Measurements from ENCODE around the gene R3HDM4. TPM values are rescaled to one million over a fixed set of nuclear protein-coding genes. Genes with fewer than 3 reads are reported as not detected.
"Not testable (repeated sequence)": the region's sequence is repeated elsewhere in the genome, so short reads cannot be mapped to it uniquely, and the experiment has no call there.

R3HDM4 gene
- total RNA-seq: 28.7 TPM

DNA sequence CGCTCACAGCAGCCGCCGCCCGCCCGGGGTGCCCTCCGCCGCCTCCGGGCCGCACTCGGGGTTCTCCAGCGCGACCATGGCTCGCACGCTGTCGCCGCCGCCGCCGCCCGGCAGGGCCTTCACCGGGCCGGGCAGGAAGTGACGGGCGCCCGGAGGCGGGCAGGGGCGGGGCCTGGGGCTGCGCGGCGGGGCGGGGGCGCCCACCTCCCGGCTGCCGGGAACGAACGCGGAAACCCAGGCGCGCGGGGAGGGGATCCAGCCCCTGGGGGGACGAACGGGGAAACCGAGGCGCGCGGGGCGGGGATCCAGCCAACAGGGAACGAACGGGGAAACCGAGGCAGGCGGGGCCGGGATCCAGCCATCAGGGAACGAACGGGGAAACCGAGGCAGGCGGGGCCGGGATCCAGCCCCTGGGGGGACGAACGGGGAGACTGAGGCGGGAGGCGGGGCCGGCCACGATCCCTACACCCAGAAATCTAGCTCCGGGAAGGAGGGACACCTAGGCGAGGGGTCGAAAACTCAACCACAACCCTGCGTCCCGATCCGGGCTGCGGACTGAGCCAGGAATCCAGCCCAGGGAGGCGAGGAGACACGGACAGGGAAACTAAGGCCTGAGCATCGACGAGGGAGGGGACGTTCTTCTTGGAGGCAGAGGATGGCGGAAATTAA lies at the start of gene R3HDM4:
TSS of gene R3HDM4 (minus strand) at position 140 of the 669 bp plus-strand sequence. CDS start at position 78, 62 bp downstream.
- peak; percentile 28 for DNase-seq

DNA sequence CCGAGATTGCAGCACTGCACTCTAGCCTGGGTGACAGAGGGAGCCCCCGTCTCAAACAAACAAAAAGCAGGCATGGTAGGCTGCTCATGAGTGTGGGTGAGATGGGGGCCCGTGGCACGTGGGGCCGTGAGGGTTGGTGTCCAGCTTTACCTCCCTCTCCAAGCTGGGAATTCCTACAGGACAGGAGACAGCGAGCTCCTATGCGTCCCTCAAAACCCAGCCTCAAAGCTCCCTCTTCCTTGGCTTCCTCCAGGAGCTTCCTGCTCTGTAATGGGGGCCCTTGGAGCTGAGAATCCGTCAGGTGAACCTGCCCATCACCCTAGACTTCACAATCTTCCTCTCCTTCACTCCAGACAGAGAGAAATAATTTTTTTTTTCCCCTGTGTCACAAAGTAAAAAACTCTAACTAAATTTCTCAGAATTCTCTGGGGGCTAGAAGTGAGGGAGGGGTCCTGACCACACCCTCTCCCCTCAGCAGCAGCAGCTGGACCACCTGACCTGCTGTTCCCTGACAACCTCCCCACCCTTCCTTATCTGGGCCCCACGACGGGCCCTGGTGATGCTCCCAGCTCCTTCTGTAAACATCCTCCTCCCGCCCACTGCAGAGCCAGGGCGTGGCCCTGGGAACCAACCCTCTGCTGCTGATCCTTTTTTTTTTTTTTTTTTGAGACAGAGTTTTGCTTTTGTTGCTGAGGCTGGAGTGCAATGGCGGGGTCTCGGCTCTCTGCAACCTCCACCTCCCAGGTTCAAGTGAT lies 49.0 kb upstream of the R3HDM4 start:
- DNase-seq: no peak

DNA sequence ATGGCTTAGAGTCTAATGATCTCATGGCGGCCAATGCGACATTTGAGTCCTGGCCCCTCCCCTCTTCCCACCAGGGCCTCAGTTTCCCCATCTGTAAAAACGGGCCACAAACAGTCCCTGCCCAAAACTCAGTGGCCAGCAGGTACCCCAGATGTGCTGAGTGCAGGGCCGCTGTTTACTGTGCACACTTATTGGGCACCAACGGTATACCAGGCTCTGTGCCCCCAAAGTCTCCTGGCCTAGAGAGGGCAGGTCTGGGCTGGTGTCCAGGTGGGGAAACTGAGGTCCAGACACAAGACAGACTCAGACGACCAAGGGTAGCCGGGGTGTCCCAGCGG lies 47.6 kb upstream of the R3HDM4 start:
- no peak for DNase-seq

DNA sequence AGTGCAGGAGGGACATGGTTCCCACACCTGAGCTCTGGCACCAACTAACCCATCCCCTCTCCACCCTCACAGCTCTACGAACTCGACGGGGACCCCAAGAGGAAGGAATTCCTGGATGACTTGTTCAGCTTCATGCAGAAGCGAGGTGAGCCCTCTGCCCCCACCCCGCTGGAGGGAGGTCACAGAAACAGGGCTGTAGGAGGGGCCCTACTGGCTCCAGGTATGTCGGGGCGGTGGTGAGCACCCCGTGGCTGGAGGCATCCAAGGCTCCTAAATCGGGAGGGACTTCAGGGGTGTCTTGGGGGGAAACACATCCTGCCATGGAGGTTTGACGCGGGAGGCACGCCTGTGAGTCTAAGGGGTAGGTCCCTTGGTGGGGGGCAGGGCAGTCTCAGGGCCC lies 47.0 kb upstream of the R3HDM4 start:
- no peak for DNase-seq

DNA sequence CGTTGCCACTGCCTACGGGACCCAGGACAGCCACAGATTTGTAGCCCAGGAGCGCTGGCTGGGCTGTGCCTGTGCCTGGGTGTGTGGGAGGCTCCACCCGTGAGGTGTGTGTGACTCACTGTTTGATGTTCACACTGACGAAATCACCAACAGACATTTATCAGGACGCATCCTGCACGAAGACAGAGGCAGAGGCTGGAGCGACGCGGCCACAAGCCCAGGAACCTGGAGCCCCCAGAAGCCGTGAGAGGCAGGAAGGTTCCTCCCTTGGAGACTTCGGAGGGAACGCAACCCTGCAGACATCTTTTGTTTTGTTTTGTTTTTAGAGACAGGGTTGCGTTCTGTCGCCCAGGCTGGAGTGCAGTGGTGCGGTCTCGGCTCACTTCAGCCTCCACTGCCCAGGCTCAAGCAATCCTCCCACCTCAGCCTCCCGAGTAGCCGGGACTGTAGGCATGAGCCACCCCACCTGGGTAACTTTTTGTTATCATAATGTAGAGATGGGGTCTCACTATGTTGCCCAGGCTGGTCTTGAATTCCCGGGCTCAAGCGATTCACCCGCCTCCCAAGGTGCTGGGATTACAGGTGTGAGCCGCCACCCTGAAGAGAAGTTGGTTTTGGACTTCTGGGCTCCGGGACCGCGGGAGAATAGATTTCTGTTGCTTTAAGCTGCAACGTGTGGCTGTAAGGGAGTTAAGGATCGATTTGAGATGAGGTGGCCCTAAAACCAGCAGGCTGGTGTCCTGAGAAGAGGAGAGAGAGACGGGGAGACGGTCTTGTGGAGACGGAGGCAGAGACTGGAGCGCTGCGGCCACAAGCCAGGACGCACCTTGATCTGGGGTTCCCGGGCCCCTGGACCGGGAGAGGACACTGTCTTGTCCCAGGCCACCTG lies 46.2 kb upstream of the R3HDM4 start:
- DNase-seq: no peak

DNA sequence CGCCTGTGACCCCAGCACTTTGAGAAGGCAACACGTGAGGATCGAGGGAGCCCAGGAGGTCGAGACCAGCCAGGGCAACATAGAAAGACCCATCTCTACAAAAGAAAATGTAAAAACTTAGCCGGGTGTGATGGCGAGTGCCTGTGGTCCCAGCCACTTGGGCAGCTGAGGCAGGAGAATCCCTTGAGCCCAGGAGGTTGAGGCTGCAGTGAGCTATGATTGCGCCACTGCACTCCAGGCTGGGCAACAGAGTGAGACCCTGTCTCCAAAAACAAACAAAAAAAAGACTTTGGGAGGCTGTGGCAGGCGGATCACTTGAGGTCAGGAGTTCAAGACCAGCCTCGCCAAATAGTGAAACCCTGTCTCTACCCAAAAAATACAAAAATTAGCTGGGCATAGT lies 44.6 kb upstream of the R3HDM4 start:
- DNase-seq: not testable (repeated sequence)

DNA sequence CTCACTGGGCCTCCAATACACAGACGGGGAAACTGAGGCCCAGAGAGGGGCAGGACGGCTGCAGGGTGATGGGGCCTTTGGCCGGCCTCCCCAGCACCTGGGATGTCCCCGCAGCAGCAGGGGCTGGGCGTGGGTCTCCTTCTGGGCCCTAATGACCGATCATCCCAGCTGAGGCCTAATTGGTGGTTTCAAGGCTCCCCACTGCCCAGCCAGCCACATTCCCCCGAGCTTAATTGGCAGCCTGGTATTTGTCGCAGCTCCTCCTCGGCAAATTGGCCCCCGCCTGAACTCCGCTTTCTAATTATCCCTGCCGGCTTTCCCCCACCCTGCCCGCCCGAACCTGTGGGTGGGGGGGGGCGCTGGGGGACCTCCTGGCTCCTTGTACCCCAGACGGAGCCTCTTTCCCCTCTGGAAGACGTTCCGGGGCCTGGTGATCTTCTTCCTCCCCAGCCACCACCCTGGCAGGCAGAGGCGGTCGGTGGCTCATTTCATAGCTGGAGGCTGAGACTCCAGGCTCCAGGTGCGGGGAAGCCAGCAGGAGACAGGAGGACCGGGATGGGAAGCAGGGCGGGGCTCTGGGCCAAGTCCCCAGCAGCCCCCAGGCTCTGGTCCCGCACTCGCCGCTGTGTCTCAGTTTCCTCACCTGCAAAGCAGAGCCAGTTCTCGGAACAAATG lies 43.9 kb upstream of the R3HDM4 start:
- no peak for DNase-seq

DNA sequence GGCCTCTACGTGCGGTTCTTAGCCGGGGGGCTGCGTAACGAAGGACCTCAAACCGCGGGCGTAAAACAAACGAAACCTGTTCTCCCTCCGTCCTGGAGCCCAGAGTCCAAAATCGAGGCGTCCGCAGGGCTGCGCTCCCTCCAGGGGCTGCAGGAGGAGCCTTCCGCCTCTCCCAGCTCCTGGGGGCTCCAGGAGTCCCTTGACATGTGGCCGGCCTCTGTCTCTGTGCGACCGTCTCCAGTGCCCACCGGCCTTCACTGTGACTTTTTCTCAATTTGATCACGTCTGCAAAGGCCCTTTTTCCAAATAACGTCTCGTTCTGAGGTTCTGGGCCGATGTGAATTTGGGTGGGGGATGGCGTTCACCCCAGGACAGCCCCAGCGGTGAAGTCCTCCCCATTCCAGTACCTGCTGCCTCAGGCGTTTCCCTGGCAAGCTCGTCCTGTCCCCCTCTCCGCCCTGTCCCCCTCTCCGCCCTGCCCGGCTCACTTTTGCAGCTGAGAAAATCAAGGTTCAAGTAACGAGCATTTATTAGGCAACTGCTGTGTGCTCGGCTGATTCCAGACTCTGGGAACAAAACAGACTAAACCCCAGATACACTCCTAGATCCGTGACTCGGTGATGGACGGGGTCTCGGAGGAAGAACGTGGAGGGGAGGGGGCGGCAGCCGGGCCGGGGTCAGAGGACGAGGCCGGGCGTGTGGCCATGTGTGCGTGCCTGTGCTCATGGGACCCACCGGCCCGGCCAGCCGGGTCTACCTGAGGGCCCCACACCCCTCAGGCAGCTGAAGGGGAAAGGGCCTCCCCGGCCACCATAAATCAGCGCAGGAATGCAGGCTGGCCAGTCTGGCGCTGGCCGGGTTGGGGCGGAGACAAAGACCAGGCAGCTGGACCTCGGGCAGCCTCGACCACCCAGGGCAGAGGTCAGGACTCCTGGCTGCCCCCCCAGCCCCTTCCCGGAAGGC lies 43.1 kb upstream of the R3HDM4 start:
- no peak for DNase-seq

DNA sequence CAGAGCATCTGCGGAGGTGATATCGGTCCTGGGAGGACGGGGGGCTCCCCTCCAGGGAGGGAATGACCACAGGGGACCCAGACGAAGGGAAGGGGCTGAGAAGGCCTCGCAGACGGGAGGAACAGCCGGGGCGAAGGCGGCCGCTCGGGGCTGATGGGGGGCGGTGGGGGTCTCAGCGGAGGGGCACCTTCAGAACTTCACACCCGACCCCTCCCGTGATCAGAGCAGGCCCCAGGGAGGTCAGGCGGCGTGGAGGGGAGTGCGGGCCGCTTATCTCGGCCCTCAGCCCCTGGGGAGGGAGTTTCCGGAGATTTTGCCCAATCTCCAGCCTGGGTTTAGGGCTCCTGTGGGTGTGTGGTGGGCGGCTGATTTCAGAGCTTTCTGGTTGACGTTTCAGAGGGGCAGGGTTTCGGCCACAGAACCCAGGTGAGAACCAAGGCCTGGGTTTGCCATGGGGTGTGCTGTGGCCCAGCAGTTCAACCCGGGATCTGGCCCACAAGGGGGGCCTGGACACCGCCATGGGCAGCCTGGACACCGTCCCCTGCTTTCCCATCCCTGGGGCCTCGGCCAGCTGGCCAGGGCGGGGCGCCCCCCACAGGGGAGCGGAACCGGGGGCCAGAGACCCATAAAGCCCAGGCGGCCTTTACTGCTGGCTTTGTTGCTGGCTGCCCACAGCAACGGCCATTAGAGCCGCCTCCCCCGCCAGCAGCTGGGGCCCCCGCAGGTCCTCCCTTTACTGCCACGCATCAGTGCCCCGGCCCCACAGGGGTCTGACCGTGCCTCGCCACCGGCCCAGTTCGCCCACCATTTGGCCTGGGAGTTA lies 41.9 kb upstream of the R3HDM4 start:
- DNase-seq: no peak

DNA sequence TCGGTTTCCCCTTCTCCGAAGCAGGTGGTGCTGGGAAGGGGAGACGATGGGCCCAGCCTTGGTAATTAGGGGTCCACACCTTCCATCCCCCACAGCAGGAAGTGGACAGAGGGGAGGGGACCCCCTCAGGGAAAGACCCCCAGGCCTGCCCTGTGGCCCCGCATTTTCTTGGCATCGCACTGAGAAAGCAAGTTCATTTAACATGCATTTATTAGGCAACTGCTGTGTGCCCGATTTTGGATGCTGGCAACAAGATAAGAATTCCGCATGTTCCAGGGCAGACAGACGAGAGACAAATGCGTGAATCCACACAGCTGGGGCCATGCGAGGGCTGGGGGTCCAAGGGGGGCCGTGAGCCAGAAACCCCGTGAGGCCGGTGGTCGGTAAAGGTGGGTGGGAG lies 41.3 kb upstream of the R3HDM4 start:
- DNase-seq: no peak

DNA sequence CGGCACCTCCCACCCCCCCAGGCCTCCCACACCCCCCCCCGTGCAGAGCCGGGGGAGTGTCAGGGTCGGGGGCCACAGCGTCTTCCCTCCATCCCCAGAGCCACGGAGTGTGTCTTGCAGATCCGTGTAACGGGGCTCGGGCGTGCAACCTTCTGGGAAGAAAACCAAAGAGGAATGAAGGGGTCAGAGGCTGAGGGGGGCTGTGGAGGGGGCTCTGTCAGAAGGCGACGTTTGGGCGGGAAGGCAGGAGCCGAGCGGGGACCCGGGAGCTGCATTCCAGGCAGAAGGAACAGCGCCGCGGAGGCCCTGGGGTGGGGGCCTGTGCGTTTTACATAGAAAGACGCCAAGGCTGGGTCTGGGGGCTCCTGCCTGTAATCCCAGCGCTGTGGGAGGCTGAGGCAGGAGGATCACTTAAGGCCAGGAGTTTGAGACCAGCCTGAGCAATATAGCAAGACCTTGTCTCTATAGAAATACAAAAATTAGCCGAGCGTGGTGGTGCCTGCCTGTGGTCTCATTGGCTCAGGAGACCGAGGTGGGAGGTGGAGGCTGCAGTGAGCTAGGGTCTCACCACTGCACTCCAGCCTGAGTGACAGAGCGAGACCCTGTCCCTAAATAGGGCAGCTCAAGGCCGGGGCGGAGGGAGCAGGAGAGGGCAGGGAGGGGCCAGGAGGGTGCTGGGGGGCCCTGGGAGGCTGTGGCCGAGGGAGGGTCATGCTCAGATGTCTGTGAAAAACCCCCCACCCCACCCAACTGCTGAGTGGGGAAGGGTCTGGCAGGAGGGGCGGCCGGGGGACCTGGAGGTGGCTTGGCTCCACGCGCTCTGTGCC lies 40.6 kb upstream of the R3HDM4 start:
- DNase-seq: no peak

DNA sequence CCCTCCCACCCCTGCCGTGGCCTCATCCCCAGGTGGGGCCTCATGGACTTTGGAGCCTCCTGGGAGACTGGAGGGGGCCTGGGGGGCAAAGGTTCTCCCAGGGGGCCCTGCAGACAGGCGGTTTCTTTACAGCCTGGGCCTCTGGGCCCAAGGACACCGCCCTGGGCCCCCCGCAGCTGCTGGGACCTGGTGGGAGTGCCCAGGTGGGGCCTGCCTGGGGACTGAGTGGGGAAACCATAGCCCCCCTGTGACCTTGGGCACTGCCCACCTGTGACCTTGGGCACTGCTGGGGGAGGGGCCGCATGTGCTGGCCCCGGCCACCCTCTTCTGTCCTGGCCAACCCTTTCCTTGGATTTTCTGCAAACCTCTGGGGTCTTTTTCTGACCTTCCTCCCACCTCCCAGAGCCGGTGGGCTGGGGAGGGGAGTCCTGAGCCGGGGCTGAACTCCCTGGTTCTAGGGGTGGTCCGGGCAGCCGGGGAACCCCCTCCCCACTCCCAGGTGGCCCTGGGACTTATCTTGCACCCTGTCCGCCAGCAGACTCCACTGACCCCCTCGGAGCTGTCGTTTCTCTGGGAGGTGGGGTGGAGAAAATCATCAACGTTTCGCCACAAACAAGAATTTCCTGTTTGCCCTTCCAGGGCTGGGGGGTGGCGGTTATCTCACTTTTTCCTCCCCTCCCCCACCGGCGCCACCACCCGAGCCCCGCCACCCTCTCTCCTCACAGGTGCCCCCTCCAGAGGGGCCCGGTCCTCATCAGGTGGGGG lies 39.8 kb upstream of the R3HDM4 start:
- no peak for DNase-seq

DNA sequence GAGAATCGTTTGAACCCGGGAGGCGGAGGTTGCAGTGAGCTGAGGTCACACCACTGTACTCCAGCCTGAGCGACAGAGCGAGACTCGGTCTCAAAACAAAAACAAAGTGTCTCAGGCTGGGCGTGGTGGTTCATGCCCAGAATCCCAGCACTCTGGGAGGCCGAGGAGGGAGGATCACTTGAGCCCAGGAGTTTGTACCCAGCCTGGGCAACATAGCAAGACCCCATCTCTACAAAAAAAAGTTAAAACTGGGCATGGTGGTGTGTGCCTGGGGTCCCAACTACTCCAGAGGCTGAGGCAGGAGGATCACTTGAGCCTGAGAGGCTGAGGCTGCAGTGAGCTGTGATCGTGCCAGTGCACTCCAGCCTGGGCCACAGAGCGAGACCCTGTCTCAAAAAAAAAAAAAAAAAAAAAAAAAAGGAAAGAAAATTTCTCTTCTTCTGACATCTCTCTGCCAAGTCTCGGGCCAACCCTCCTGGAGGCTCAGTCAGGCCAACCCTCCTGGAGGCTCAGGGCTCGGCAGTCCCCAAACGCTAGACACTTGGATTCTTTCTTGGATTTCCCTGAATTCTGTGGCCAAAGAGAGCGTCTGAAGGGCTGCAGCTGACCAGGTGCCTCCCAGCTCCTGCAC lies 39.1 kb upstream of the R3HDM4 start:
- DNase-seq: no peak

DNA sequence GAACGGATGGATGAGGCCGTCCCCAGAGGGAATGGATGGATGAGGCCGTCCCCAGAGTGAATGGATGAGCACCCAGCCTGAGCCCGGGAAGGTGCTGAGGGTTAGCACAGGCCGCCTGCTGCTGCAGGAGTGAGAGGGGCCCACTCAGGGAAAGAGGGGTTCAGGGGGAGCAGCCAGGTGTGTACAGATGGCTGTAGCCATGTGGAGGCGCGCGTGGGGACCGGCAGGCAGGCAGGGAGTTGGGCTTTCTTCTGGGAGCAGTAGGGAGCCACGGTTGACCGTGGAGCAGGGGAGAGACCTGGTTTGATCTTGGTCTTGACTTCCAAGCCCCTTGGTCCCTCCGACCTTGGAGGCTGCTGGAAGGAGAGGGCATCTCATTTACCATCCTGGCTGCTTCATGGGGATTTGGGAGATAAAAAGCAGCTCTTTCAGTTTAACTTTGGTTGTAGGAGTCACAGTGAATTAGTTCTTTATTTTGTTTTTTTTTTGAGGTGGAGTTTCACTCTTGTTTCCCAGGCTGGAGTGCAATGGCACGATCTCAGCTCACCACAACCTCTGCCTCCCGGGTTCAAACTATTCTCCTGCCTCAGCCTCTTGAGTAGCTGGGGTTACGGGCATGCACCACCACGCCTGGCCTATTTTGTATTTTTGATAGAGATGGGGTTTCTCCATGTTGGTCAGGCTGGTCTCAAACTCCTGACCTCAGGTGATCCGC lies 37.5 kb upstream of the R3HDM4 start:
- DNase-seq: no peak

DNA sequence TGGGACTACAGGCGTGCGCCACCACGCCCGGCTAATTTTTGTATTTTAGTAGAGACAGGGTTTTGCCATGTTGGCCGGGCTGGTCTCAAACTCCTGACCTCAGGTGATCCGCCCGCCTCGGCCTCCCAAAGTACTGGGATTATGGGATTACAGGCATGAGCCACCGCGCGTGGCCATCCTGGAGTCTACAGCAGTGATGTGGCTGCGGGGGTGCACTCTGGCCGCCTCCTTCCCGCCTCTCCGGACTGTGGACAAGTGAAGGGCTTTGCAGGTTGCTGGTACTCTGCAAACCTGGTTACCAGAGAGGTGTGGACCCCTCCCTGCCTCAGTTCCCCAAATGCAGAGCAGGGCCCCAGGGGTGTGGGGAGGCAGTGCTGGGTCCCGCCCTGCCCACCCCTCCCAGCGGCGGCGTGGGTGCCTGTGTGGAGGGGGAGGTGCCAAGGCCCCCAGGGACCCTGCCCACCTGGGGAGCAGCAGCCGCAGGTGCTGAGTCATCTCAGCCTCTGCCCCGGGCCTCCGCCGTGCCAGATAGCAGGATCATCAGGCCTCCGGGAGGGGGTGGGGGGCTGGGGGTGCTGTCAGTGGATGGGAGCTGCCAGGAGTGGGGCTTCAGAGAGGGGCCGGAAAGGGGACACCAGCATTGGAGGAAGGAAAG lies 36.0 kb upstream of the R3HDM4 start:
- no peak for DNase-seq

DNA sequence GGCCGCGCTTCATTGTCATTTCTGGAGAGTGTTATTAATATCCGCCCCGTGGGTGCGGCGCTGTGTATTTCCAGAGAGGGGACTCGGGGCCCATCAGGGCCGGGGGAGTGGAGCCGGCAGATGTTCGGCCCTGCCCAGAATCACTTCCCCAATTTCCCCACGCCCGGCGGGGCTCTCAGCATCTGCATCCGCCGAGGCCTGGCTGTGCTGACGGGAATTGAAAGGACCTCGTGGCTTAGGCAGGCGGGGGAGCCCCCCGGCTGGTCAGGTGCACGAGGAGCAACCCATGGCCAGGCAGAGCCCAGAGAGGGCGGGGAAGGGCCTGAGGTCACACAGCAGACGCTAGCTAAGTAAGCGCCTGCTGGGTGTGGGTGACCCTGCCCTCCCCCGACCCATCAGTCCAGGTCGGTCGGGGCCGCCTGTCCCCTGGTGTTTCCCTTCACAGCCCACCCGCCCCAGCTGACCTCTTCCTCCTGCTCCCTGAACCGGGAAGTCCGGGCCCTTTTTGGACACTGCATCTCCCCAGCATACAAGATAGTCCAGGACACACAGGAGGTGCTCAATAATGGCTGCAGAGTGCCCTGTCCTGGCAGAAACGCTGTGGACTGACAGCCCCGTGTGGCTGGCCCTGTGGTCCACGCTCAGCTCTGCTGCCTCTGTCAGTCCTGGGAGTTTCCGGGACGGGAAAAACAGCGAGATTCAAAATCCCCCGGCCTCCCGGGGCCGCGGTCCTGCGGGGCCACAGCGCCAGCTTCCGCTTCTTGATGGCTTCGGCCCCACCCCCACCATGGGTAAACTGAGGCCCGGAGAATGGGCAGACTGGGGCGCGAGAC lies 34.9 kb upstream of the R3HDM4 start:
- no peak for DNase-seq

Data from skin of body (tissue), 2 donors.